Stimulated activated CD8-positive, alpha-beta memory T cell treated with anti-CD3 and anti-CD28 coated beads, Interleukin-7, amount 100 ng/mL, for 24 hours (primary cell): ENCODE data around the gene DYSF.

ENCODE experiments used
- DNase-seq: peaks from one replicate; pipeline ENCODE4 v3.0.0-alpha.2; 2020; ENCODE audit warnings: low read depth

The DYSF gene

DNA sequence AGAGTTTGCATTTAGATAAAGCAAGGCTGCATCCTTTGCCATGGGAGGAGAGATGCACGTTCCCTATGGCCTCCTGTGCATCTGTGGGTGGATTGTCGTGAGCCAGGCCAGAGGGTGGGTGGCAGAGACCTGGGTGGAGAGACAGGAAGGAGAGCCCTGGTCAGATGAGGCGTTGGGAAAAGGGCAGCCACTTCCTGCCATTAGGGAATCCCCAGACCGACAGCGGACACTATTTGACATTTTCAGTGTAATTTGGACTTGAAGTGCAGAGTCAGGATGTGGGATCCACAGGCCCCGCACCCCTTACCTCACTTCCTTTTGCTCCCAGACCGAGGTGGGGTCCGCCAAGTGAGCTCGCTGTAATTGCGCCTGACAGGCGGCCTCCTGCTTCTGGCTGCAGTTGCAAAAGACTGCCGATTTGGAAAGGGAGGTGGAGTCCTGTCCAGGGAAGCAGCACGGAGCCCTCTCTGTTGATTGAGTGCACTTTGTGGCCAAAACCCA, 150.0 kb downstream of the DYSF start:
- no peak for DNase-seq

GRCh38 chr2:71603851-71604725, 150.7 kb downstream of the DYSF start:
- DNase-seq: no peak

GRCh38 chr2:71604726-71605120, 151.4 kb downstream of the DYSF start:
- DNase-seq: no peak

GRCh38 chr2:71605173-71605641, 151.8 kb downstream of the DYSF start:
- no peak for DNase-seq

DNA sequence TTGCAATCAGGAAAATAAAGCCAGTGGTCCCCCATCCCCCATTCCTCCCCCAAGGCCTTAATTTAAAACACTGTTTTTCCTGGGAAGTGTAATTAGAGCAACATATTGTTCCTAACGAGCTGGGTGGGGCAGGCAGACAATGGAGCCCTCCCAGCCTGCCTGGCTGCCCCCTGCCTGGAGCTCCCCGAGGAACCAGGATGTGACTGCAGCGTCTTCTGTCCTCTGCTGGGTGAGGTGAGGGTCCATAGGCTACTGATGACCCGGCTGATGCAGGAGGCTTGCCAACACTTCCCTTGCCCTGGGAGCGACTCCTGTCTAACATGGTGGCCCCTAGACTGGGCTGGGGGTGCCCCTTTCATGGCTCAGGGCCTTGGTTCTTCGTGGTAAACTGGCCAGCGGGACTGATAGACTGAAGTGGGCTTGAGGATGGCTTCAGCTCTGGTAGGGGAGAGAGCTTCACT, 152.4 kb downstream of the DYSF start:
- no peak for DNase-seq

DNA sequence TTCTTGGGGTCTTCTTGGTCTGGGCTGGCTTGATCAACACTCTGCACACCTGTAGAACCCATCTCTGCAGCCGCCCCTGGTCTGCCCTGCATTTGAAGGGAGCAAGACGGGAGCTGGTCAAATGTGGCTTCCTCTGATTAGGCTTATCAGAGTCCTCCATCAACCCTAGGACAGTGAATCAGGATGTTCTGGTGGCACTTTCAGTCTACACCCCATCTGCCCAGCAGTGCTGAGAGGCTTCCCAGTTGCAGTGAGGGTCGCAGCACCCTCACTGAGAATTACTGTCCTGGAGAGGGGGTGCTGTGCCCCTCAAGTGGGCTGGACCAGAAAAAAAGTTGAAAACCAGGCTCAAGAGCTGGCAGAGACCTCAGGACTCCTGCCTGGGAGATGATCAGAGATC, 152.9 kb downstream of the DYSF start:
- no peak for DNase-seq

DNA sequence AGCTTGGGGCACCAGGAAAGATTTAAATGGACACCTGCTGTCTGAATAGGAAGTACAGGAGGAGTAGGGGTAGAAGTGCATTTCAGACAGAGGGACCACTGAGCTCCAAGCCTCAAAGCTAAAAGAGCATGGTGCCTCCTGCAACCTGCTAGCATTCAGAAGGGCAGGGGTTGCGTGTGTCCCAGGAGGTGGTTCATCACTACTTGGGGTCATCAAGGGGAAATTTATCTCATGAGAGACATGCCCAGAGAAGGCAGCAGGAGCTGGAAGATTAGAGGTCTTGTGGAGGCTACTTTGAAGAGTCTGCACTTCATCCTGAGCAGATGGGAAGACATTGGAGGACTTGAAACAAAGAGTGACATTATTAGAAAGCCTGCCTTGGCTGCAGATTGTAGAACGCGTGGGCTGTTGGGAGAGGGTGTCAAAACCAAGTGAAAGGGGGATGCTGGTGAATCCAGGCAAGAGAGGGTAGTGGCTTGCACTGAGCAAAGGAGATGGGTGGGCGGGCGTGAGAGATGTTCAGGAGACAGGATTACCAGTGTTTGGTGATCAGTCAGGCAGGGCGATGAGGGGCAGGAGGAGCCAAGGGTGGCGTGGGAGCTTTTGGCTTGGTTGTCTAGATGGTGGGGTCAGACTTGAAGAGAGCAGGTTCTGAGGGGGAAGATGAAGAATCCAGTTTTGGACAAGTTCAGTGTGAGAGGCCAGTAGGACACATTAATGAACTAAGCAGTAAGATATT, 154.0 kb downstream of the DYSF start:
- no peak for DNase-seq

DNA sequence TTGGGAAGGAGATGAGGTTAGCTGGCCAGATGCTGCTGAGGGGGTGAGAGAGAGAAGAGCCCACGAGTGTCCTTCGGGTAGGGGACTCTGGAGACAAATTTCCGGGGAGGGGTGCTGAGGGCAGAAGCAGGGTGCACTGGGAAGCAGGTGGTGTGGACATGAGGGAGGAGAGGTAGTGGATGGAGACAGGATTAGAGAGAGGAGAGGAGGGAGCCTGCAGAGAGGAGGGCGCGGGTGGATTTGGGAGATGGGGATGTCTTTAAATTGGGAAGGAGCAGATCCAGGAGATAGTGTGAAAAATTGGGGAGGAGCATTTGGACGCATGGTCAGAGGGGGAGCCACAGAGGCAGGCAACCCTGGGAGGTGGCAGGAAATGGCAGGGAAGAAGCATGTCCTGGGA, 154.7 kb downstream of the DYSF start:
- DNase-seq: no peak

GRCh38 chr2:71608441-71608840, 155.1 kb downstream of the DYSF start:
- DNase-seq: no peak

DNA sequence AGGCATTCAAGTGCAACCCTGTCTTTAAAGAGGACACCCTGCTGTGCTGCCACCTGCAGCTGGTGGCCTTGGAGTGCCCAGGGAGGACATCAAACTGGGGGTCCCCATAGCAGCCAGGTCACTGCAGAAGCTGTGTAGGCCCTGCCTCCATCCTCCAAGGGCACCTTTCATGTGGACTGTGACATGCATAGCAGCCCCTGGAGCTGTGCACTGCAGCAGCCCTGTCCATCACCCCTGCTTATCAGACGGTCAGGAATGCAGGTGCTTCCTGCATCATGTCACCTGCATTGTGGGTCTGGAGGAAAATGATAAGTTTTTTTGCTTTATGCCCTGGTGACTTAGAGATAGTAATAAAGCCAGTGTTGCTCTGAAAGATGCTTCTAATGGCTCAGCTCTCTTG, 155.7 kb downstream of the DYSF start:
- no peak for DNase-seq

DNA sequence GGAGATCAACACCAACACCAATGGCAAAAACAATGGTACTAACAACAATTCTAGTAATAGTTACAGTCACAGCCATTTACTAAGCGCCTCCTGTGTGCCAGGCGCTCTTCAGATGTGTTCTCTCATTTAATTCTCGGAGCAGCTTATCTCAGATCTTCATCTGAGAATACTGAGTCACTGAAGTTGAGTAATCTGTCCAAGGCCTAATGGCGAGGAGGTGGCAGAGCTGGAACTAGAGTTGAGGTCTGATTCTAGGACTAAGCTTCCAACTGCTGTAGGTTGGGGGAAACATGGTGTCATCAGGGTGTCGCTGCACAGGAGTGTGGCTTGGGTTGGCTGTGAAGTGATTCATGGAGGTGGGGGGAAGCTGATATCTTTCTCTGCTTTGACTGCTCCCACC, 156.1 kb downstream of the DYSF start:
- no peak for DNase-seq

DNA sequence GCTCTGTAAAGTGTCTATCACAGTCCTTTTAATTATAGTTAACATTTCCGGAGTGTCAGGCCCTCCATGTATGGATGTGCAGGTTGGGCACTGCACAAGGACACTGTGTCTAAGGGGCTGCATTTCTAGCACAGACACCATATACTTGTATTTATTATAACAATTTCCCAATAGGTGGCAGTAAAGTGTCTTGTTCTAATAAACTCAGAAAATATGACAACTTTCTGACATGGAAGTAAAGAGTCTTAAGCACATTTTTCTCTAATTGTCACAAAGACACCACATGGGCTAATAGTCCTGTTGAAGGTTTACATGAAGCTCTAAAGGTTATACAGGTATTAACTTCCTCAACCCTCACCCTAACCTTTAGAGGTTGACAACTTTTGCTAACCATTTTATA, 156.6 kb downstream of the DYSF start:
- no peak for DNase-seq

DNA sequence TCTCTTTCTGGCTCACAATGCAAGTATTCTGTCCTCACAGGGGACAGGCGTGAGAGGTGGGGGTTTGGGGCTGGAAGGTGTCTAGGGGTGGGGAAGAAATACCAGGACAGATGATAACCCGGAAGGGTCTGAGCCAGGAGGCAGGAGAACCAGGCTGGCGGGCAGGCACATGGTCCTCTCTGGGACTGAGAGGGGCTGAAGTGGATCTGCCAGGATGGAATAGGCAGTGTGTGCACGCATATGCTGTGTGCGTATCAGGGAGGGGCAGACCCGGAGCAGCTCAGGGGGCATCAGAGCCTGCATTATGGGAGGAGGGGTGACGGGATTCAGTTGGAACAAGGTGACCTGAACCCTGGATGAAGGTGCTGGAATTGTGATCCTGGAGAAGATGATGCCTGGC, 157.3 kb downstream of the DYSF start:
- DNase-seq: no peak

DNA sequence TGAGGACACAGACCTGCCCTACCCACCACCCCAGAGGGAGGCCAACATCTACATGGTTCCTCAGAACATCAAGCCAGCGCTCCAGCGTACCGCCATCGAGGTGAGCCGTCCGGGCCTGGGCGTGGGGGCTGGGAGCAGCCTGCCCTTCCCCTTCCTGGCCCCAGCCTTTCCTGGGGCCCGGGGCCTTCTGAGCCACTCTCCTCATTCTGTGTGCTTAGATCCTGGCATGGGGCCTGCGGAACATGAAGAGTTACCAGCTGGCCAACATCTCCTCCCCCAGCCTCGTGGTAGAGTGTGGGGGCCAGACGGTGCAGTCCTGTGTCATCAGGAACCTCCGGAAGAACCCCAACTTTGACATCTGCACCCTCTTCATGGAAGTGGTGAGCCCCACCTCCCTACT, 157.9 kb downstream of the DYSF start:
- DNase-seq: no peak

DNA sequence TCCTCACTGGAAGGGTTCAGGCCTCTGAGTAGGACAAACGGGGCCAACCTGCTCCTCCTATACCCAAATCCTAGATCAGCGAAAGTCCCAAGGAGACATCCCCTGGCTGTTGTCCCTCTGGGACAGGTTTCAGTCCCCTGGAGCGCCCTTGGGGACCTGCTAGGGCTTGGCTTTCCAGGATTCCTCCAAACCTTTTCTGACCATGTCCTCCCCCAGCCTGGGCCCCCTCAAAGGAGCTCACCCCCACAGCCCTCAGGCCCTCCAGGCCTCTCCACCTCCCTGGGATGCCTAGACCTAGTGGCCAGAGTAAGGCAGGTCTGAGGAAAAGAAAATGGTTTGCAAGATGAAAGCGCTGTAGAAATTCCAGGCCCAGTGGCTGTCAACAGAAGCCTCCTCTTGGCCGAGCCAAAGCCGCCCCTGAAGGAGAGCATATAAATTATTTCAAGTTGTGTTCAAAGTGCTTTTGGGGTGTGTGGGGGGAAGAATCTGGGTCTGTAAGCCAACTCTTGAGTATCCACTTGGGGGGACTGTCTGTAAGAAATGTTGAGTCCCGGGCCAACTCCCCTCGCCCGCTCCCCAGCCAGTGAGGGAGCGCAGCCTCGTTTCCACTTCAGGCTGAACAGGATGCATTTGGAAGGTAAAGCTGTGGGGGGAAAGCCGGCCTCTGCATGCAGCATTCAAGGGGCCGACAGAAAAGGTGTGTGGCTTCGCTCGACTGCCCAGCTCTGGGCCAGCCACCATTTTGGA, 158.6 kb downstream of the DYSF start:
- no peak for DNase-seq

- DNase-seq: no peak
Measured at GRCh38 chr2:71612581-71613402, 159.4 kb downstream of the DYSF start.

GRCh38 chr2:71613403-71613952, 160.1 kb downstream of the DYSF start:
- no peak for DNase-seq

DNA sequence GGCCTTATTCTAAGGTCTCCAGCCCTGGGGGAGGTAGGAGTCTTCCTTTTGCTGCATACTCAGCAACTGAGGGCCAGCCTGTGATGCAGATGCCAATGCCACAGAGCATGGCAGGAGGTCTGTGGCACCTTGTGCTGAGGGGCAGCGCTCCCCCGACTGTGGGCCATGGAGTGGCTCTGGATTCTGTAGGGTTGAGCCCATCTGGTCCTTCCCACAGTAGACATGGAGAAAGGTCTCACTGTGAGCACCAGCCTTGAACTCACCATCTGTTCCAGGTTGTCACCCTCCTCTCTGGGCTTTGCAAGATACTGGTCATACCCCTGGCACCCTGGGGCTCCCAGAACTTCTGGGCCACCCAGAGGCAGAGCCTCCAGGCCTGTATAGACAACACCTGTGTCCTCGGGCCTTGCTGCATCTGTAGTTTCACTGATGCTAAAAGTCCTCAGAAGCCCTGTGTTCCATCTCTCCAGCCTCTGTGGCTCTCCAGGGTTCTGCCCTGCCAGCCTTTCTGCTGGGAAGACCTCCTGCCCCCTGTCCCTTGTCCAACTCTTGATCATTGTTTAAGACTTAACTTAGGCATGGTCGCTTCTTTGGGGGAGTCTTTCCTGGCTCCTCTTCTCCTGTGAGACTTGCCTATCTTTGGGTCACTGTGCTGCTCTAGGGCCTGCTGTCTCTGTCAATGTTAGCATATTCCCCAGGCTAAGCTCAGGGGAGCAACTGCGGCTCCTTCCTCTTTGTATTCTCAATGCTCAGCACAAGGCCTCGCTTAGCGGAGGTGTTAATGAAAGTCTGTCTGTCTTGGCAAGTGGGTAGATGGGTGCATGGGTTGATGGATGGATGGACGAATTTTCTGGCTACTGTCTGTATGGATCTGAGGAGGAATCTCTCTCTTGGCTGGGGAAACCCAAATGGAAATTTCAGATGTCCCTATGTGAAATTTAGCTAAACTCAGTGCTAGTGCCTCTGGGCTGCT, 160.9 kb downstream of the DYSF start:
- no peak for DNase-seq

GRCh38 chr2:71614976-71615766, 161.8 kb downstream of the DYSF start:
- DNase-seq: no peak
